Fibroblast of lung (primary cell): Measurements from ENCODE around the gene SLC38A3. TPM values are rescaled to one million over a fixed set of nuclear protein-coding genes. Genes with fewer than 3 reads are reported as not detected.

Source experiments
- DNase-seq, 2 donors: peaks; one replicate each; pipeline versions ENCODE4 v3.0.0 to v3.0.0-alpha.2; 2010; ENCODE audit warnings: low read depth in 2 of 2
- H2AFZ ChIP-seq: 2 replicates; pipeline ENCODE4 v1.5.1; 2012; ENCODE audit warnings: low read length, control low read depth, inconsistent platforms
- H3K27ac ChIP-seq: 2 replicates; pipeline ENCODE4 v1.5.1; 2011; ENCODE audit warnings: low read length, control low read depth; ENCODE audit not compliant: insufficient read depth
- H3K27me3 ChIP-seq: 2 replicates; pipeline ENCODE4 v1.5.1; 2011; ENCODE audit warnings: mild to moderate bottlenecking, low read length; ENCODE audit not compliant: control insufficient read depth, insufficient read depth
- H3K36me3 ChIP-seq: 2 replicates; pipeline ENCODE4 v1.5.1; 2011; ENCODE audit warnings: low read length; ENCODE audit not compliant: control insufficient read depth, insufficient read depth
- H3K4me1 ChIP-seq: 2 replicates; pipeline ENCODE4 v1.5.1; 2011; ENCODE audit warnings: low read length; ENCODE audit not compliant: control insufficient read depth, insufficient read depth; ENCODE audit errors: extremely low read depth
- H3K4me2 ChIP-seq: 2 replicates; pipeline ENCODE4 v1.5.1; 2011; ENCODE audit warnings: low read length, control low read depth; ENCODE audit not compliant: insufficient read depth; ENCODE audit errors: extremely low read depth
- H3K4me3 ChIP-seq, 4 experiments: fragments of 200-600 bp in 1 of 4; sonication (generic) in 1 of 4; replicated peaks in 1 of 4; 2 replicates each; pipeline ENCODE4 v1.5.1; 2011 to 2016; ENCODE audit warnings: low read length in 4 of 4, low read depth in 3 of 4, mild to moderate bottlenecking in 3 of 4, control low read depth in 2 of 4, inconsistent platforms in 1 of 4, mixed read lengths in 1 of 4; ENCODE audit not compliant: insufficient read depth in 1 of 4; ENCODE audit errors: control extremely low read depth in 1 of 4
- H3K79me2 ChIP-seq: 2 replicates; pipeline ENCODE4 v1.5.1; 2012; ENCODE audit warnings: mild to moderate bottlenecking, low read length, inconsistent platforms; ENCODE audit not compliant: control insufficient read depth, insufficient read depth
- H3K9ac ChIP-seq: 2 replicates; pipeline ENCODE4 v1.5.1; 2011; ENCODE audit warnings: mild to moderate bottlenecking, low read length, control low read depth; ENCODE audit not compliant: insufficient read depth
- H3K9me3 ChIP-seq: 2 replicates; pipeline ENCODE4 v1.5.1; 2012; ENCODE audit warnings: low read depth, low read length; ENCODE audit not compliant: control insufficient read depth, insufficient read depth
- H4K20me1 ChIP-seq: 2 replicates; pipeline ENCODE4 v1.5.1; 2011; ENCODE audit warnings: low read length; ENCODE audit not compliant: control insufficient read depth, insufficient read depth; ENCODE audit errors: extremely low read depth
- CTCF ChIP-seq, 2 donors: IDR thresholded peaks in 1 of 2; conservative IDR thresholded peaks in 1 of 2; 1 replicate in 1 of 2; 2 replicates in 1 of 2; pipeline ENCODE4 v1.5.1; 2011 to 2012; ENCODE audit warnings: low read length in 2 of 2, control low read depth in 1 of 2, inconsistent platforms in 1 of 2, low read depth in 1 of 2, mild to moderate bottlenecking in 1 of 2
- EZH2 ChIP-seq: IDR thresholded peaks from 2 replicates; pipeline ENCODE4 v1.5.1; 2012; ENCODE audit warnings: low read length, control low read depth, mild to moderate bottlenecking; ENCODE audit errors: missing control alignments
- polyA plus RNA-seq, 2 donors: library from polyadenylated mRNA; depleted of rRNA in 1 of 2; stranded (reverse) in 1 of 2; unstranded in 1 of 2; fragments of >200 nt; gene quantifications; 2 replicates each; pipeline ENCODE4 v1.2.1, GENCODE V29; 2011 to 2012; ENCODE audit warnings: missing spikeins in 1 of 2
- total RNA-seq: library from RNA; depleted of rRNA; stranded (reverse); fragments of >200 nt; gene quantifications from 2 replicates; pipeline ENCODE4 v1.2.1, GENCODE V29; 2014

SLC38A3 gene
- total and polyA plus RNA-seq, 2 donors (not counting 1 experiment from before 2014, with no cell fraction given) = 0.02 TPM; not detected in 1

- H3K9me3 ChIP-seq = no peaks in the 10 kb centered on the region
- H3K79me2 ChIP-seq = no peaks in the 10 kb centered on the region
- H3K9ac ChIP-seq = no peak overlapping the region
- no peaks in the 10 kb centered on the region for H3K36me3 ChIP-seq
- H4K20me1 ChIP-seq = no peaks in the 10 kb centered on the region
- H3K4me3 ChIP-seq = no peak overlapping the region
- TF ChIP-seq CTCF (conservative IDR thresholded peaks at IDR 0.05 in 1 of 2, IDR thresholded peaks at IDR 0.05 in 1 of 2; ENCODE audit: low read depth in 1 of 2, low read length in 2 of 2) = no peak
- TF ChIP-seq EZH2 = no peak
- peaks cover 16% of the 10 kb centered on the region for H3K27me3 ChIP-seq
- DNase-seq = no peak
- H3K4me1 ChIP-seq = no peaks in the 10 kb centered on the region
- peak overlapping the region; percentile 59 for H3K4me2 ChIP-seq
- H2AFZ ChIP-seq = no peak overlapping the region
- no peak overlapping the region for H3K27ac ChIP-seq
Measured at GRCh38 chr3:50194903-50195500, 10.1 kb upstream of the SLC38A3 start.

GRCh38 chr3:50195501-50196252 is 9.4 kb upstream of the SLC38A3 start:
- Histone ChIP-seq H3K9ac (no peak overlapping the region), H3K27ac (no peak overlapping the region), H3K4me3 (no peak overlapping the region), H3K4me2 (no peak overlapping the region), H3K27me3 (peaks cover 16% of the 10 kb centered on the region), H3K4me1 (no peaks in the 10 kb centered on the region), H4K20me1 (no peaks in the 10 kb centered on the region), H3K79me2 (no peaks in the 10 kb centered on the region), H3K36me3 (no peaks in the 10 kb centered on the region), H3K9me3 (no peaks in the 10 kb centered on the region), H2AFZ (no peak overlapping the region)
- TF ChIP-seq CTCF (conservative IDR thresholded peaks at IDR 0.05 in 1 of 2, IDR thresholded peaks at IDR 0.05 in 1 of 2; ENCODE audit: low read depth in 1 of 2, low read length in 2 of 2) = no peak
- TF ChIP-seq EZH2 = no peak
- DNase-seq = no peak

GRCh38 chr3:50196253-50196801 is 8.7 kb upstream of the SLC38A3 start:
- Histone ChIP-seq H3K27me3 (peaks cover 20% of the 10 kb centered on the region), H3K4me2 (no peak overlapping the region), H3K4me3 (no peak overlapping the region), H3K36me3 (no peaks in the 10 kb centered on the region), H2AFZ (no peak overlapping the region), H3K9ac (no peak overlapping the region), H3K9me3 (no peaks in the 10 kb centered on the region), H3K27ac (no peak overlapping the region), H3K4me1 (no peaks in the 10 kb centered on the region), H3K79me2 (no peaks in the 10 kb centered on the region), H4K20me1 (no peaks in the 10 kb centered on the region)
- no peak for DNase-seq
- TF ChIP-seq CTCF (conservative IDR thresholded peaks at IDR 0.05 in 1 of 2, IDR thresholded peaks at IDR 0.05 in 1 of 2; ENCODE audit: low read depth in 1 of 2, low read length in 2 of 2) (no peak), EZH2 (no peak)
